B cell (primary cell): ENCODE measurements around the gene EYA4. TPM values are rescaled to one million over a fixed set of nuclear protein-coding genes. Genes with fewer than 3 reads are reported as not detected.

Experiments used
- ATAC-seq: fragments of 200-7000 bp; cut with Tn5 transposase; one replicate; pipeline ENCODE4 v1.10.0; 2021; ENCODE audit warnings: low read depth, mild to moderate bottlenecking, moderate number of reproducible peaks, moderate library complexity
- CTCF ChIA-PET: fragments of 350-600 bp; sonication (Branson Sonifier 250); formaldehyde crosslinking; loops from one replicate; lab custom pipeline; 2021; ENCODE audit warnings: antibody characterized with exemption, inconsistent platforms; lab: Charles Lee
- POLR2A ChIA-PET: fragments of 350-600 bp; sonication (Branson Sonifier 250); formaldehyde crosslinking; loops from one replicate; lab custom pipeline; 2021; ENCODE audit warnings: antibody characterized with exemption; lab: Charles Lee
- DNase-seq: peaks from one replicate; pipeline ENCODE4 v3.0.0; 2013
- H2AFZ ChIP-seq: 2 replicates; pipeline ENCODE4 v1.6.1; 2012; ENCODE audit warnings: mild to moderate bottlenecking, low read depth, low read length; ENCODE audit not compliant: insufficient read depth, poor library complexity, severe bottlenecking
- H3K27ac ChIP-seq, 2 donors: 1 replicate in 1 of 2; 2 replicates in 1 of 2; pipeline ENCODE4 v1.5.1; 2012 to 2013; ENCODE audit warnings: low read length in 2 of 2, mild to moderate bottlenecking in 2 of 2, moderate library complexity in 1 of 2
- H3K27me3 ChIP-seq, 4 experiments: fragments of 200-600 bp in 1 of 4; sonication (generic) in 1 of 4; replicated peaks in 1 of 4; 1 replicate in 2 of 4; 2 replicates in 2 of 4; pipeline versions ENCODE4 v1.6.1 to v1.7.0; 2013 to 2016; ENCODE audit warnings: low read length in 3 of 4, mild to moderate bottlenecking in 2 of 4, mixed read lengths in 1 of 4, moderate library complexity in 1 of 4; ENCODE audit not compliant: insufficient read depth in 4 of 4, control insufficient read depth in 3 of 4; ENCODE audit errors: control extremely low read depth in 1 of 4
- H3K36me3 ChIP-seq, 2 experiments: replicated peaks in 1 of 2; 1 replicate in 1 of 2; 2 replicates in 1 of 2; pipeline versions ENCODE4 v1.6.1 to v1.7.1; 2013; ENCODE audit warnings: low read length in 1 of 2; ENCODE audit not compliant: insufficient read depth in 2 of 2, control insufficient read depth in 1 of 2; ENCODE audit errors: control extremely low read depth in 1 of 2, extremely low read depth in 1 of 2
- H3K4me1 ChIP-seq, 2 donors: fragments of 200-600 bp in 1 of 2; sonication (generic) in 1 of 2; 1 replicate in 1 of 2; 2 replicates in 1 of 2; pipeline versions ENCODE4 v1.5.1 to v1.6.1; 2013 to 2017; ENCODE audit warnings: low read length in 2 of 2; ENCODE audit not compliant: control insufficient read depth in 2 of 2, insufficient read depth in 2 of 2
- H3K4me2 ChIP-seq: replicated peaks from 2 replicates; pipeline ENCODE3; 2012; ENCODE audit warnings: mild to moderate bottlenecking, low read depth, low read length; ENCODE audit not compliant: poor library complexity, severe bottlenecking
- H3K4me3 ChIP-seq, 5 experiments: fragments of 200-600 bp in 1 of 5; sonication (generic) in 1 of 5; 1 replicate in 3 of 5; 2 replicates in 2 of 5; pipeline versions ENCODE4 v1.5.1 to v1.7.0; 2011 to 2016; ENCODE audit warnings: low read length in 4 of 5, mild to moderate bottlenecking in 4 of 5, low read depth in 2 of 5, control low read depth in 1 of 5, moderate library complexity in 1 of 5; ENCODE audit not compliant: insufficient read depth in 1 of 5; ENCODE audit errors: control extremely low read depth in 1 of 5, extremely low read depth in 1 of 5
- H3K79me2 ChIP-seq: fragments of 200-600 bp; sonication (generic); one replicate; pipeline ENCODE4 v1.6.0; 2016; ENCODE audit warnings: low read length; ENCODE audit not compliant: control insufficient read depth, insufficient read depth
- H3K9ac ChIP-seq: fragments of 200-600 bp; sonication (generic); 2 replicates; pipeline ENCODE4 v1.6.1; 2017; ENCODE audit warnings: mild to moderate bottlenecking, low read length, moderate library complexity
- H3K9me3 ChIP-seq, 3 donors: one replicate each; pipeline versions ENCODE4 v1.6.1 to v1.7.1; 2013; ENCODE audit warnings: low read length in 2 of 3; ENCODE audit not compliant: control insufficient read depth in 2 of 3, insufficient read depth in 1 of 3; ENCODE audit errors: control extremely low read depth in 1 of 3
- H4K20me1 ChIP-seq: 2 replicates; pipeline ENCODE4 v1.6.0; 2012; ENCODE audit warnings: mild to moderate bottlenecking, low read length; ENCODE audit not compliant: insufficient read depth, control insufficient read depth, poor library complexity, severe bottlenecking
- H3K27ac Mint-ChIP-seq: one replicate; pipeline ENCODE4 v1.8.0; 2021; ENCODE audit warnings: mixed read lengths
- H3K27me3 Mint-ChIP-seq: one replicate; pipeline ENCODE4 v1.8.0; 2021; ENCODE audit warnings: mixed read lengths
- H3K4me1 Mint-ChIP-seq: one replicate; pipeline ENCODE4 v1.8.0; 2021; ENCODE audit warnings: mixed read lengths
- H3K4me3 Mint-ChIP-seq: one replicate; pipeline ENCODE4 v1.8.0; 2021; ENCODE audit warnings: mixed read lengths
- H3K9me3 Mint-ChIP-seq: one replicate; pipeline ENCODE4 v1.8.0; 2022; ENCODE audit warnings: mixed read lengths; ENCODE audit not compliant: insufficient read depth
- CTCF ChIP-seq: fragments of 200-600 bp; IDR thresholded peaks from one replicate; pipeline ENCODE4 v1.8.0; 2022; ENCODE audit warnings: antibody characterized with exemption, mild to moderate bottlenecking
- EZH2 ChIP-seq: IDR thresholded peaks from 2 replicates; pipeline ENCODE4 v1.6.1; 2012; ENCODE audit warnings: borderline replicate concordance, low read depth, mild to moderate bottlenecking, moderate library complexity, low read length; ENCODE audit not compliant: insufficient read depth, poor library complexity, severe bottlenecking
- WGBS: methylation state at CpG from one replicate; pipeline ENCODE4 v1.1.5; 2013; ENCODE audit warnings: missing lambda C conversion rate; ENCODE audit not compliant: insufficient coverage; 5-methylcytosine and 5-hydroxymethylcytosine counted together
- intact Hi-C: fragments of 100-400 bp; cut with micrococcal nuclease; formaldehyde crosslinking; loops from one replicate; pipeline ENCODE4 v1.10.0; 2022
- polyA plus RNA-seq: library from polyadenylated mRNA; depleted of rRNA; stranded (reverse); fragments of >200 nt; gene quantifications from 2 replicates; pipeline ENCODE4 v1.2.3, GENCODE V29; 2012
- total RNA-seq, 2 donors: library from RNA; stranded (reverse); fragments of 120-200 nt in 1 of 2; gene quantifications; 1 replicate in 1 of 2; 2 replicates in 1 of 2; pipeline versions ENCODE4 v1.2.3 to v1.2.4, GENCODE V29; 2013 to 2022

The EYA4 gene
- total and polyA plus RNA-seq, 2 donors (not counting 1 experiment from before 2014, with no cell fraction given): 0.49 TPM; not detected in 1

GRCh38 chr6:133236932-133237331 lies 4.2 kb upstream of the EYA4 start:
- no peaks in the 10 kb centered on the region for H3K36me3 ChIP-seq
- H3K4me1 ChIP-seq: peaks cover 8 to 12% of the 10 kb centered on the region in 2 donors
- H2AFZ ChIP-seq: no peak overlapping the region
- CTCF ChIA-PET: no interaction called here
- no peak overlapping the region for H3K4me2 ChIP-seq
- H3K4me1 Mint-ChIP-seq: peaks cover 7% of the 10 kb centered on the region
- intact Hi-C loops: no loop called here
- POLR2A ChIA-PET: no interaction called here
- peaks cover 21% of the 10 kb centered on the region for H3K27me3 Mint-ChIP-seq
- ATAC-seq (no peak), DNase-seq (no peak)
- H3K4me3 ChIP-seq: no peak overlapping the region
- H3K9ac ChIP-seq: no peak overlapping the region
- no peaks in the 10 kb centered on the region for H3K79me2 ChIP-seq
- no peaks in the 10 kb centered on the region for H3K9me3 ChIP-seq
- H3K27me3 ChIP-seq: peaks cover 0 to 18% (median 13%) of the 10 kb centered on the region in 4 experiments
- no peaks in the 10 kb centered on the region for H4K20me1 ChIP-seq
- TF ChIP-seq EZH2: no peak
- no peak for TF ChIP-seq CTCF
- WGBS: no CpG with 5 or more reads among the region's 1 CpG
- H3K27ac Mint-ChIP-seq: no peak overlapping the region
- no peak overlapping the region for H3K4me3 Mint-ChIP-seq
- H3K27ac ChIP-seq: no peak overlapping the region
- H3K9me3 Mint-ChIP-seq: no peaks in the 10 kb centered on the region

- Mint-ChIP-seq H3K9me3 (no peaks in the 10 kb centered on the region), H3K4me3 (peak overlapping the region; percentile 59), H3K4me1 (peaks cover 20% of the 10 kb centered on the region), H3K27me3 (peaks cover 41% of the 10 kb centered on the region), H3K27ac (no peak overlapping the region)
- no peak overlapping the region for H3K27ac ChIP-seq
- intact Hi-C loops: no loop called here
- H4K20me1 ChIP-seq: no peaks in the 10 kb centered on the region
- no peak overlapping the region for H3K9ac ChIP-seq
- 6% methylated on average over 33 of the region's 37 CpGs for WGBS
- ChIA-PET POLR2A (no interaction called here), CTCF (no interaction called here)
- TF ChIP-seq EZH2 (no peak), CTCF (no peak)
- ATAC-seq (no peak), DNase-seq (no peak)
- no peak overlapping the region for H3K4me3 ChIP-seq
- peaks cover 0 to 33% (median 23%) of the 10 kb centered on the region in 4 experiments for H3K27me3 ChIP-seq
- H3K79me2 ChIP-seq: no peaks in the 10 kb centered on the region
- H3K9me3 ChIP-seq: no peaks in the 10 kb centered on the region
- no peak overlapping the region for H3K4me2 ChIP-seq
- peaks cover 8 to 15% of the 10 kb centered on the region in 2 donors for H3K4me1 ChIP-seq
- H3K36me3 ChIP-seq: no peaks in the 10 kb centered on the region
- peak overlapping the region; percentile 22 for H2AFZ ChIP-seq
Observed at GRCh38 chr6:133240511-133241085, 559 bp upstream of the EYA4 start.
